GM18511 (cell line): ENCODE data around the gene TRIM33.
"Not testable (repeated sequence)": the region's sequence is repeated elsewhere in the genome, so short reads cannot be mapped to it uniquely, and the experiment has no call there.

Experiments used
- ATAC-seq: cut with Tn5 transposase; IDR thresholded peaks from one replicate; pipeline ENCODE4 v1.9.1; 2021; ENCODE audit warnings: mild to moderate bottlenecking, moderate library complexity; ENCODE audit not compliant: unreplicated experiment

Gene TRIM33

DNA sequence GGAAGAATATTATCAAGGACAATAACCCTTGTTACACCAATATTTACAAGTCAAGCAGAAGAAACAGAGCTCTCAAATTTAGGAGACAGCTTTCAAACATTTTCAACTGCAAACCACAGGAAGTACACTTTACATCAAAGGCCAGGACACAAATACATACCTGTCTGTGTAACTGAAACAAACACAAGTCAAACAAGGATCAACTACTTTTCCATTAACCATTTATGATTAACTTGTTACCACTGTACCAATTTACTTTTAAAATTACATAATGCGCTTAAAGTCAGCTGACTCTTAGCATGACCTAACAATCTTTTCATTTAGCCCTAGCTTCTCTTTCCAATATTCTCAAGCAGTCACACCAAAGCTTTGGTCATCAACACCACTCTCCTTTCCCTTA is 43.5 kb downstream of the TRIM33 start:
- ATAC-seq, result peak; percentile 77

DNA sequence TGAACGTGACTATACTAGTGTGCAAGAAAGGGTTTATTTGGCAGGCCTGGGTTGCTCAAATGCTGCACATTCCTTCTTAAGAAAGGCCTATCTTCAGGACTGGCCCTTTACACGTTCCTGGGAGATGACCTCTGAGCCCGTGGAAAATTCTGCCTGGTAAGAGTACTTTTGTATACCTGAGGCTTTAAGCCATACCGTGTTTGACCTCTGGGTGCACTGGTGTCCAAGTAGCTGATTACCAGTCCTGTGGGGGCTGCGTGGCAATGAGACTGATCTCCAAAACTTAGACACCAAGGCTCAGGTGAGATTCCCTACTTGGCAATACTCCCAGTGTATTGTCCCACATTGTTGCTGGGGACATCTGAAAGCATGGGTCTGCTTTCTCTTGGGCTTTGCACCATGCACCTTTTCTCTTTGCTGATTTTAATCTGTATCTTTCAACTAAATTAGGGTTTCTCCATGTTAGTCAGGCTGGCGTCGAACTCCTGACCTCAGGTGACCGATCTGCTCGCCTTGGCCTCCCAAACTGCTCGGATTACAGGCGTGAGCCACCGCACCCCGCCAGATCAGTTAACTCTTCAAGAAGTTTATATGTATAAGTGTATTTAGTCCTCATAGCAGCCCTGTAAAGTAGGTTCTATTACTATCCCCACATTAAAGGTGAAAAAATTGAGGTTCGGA is 44.5 kb downstream of the TRIM33 start:
- ATAC-seq, result no peak

DNA sequence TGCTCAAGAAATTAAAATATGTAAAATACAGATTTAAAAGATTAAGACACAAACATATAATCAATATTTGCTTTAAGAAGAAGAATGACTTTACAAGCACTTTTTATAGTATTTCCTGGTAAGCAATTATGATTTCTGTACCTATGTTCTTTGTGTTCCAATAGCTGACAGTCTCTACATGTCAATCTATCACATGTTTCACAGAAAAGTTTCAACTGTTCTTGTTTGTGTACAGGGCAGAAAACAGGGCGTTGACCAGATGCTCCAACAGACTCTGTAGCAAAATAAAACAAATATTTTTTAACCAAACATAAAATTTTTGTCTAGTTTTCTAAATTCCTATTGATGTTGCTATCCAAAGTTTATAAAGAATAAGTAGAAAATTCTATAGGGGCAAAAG is 48.0 kb downstream of the TRIM33 start:
- no peak for ATAC-seq

DNA sequence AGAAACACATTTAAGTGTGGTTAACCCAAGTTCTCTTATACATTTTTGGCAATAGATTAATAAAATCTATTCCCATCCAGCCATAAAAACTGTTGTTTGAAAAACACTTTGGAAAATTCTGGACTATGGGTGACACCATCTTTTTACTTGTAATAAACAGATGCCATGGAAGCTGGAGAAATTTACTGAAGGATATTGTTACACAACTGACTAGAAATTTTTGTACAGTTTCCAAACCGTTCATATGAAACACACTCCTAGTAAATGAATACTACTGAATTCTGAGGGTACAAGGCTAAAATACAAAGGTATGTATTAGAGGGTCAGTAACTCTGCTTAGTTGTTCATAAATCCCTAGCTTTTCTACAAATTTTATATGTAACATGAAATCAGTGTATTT is 48.7 kb downstream of the TRIM33 start:
- no peak for ATAC-seq

- ATAC-seq, result no peak
Observed at GRCh38 chr1:114458237-114458777, 52.7 kb downstream of the TRIM33 start.

DNA sequence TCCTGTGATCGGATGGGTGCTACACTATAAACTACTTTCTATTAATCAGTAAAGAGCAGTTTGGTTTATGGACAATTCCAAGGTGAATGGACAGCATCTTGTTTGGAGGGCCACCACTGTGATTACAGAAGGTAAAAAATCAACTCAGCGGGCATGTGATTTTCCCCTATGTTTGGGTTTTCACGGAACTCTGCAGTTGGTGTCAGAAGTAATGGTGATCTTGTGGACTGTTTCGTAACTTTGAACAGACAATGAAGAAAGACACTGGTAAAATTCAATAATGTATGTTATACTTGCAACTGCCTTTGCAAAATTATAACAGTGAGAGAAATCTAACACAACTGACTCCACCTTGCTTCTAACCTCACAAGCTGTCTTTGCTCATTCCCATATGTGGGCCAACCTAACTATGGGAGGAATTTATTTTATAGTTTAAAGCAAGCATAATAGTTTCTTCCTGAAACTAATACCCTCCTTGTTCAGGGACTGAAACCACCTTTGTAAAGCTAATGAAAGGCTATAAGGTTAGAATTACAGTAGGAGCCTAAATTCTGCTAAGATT is 53.2 kb downstream of the TRIM33 start:
- ATAC-seq, result no peak

DNA sequence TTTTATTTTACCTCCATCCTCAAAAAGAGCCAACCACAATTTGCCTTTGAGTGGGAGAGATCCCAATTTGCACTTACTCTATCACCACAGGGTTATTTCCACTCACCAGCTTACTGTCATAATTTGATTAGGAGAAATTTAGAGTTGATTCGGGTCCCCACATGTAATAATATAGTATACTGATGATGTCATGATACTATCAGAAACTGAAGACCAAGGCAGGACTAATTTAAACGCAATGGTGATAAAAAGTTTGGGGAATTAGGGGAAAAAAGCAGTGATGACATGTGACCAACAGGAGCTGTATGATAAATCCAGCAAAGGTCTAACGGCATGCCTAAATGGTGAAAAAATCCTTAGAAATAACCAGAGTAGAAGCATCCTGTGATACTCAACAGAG is 54.4 kb downstream of the TRIM33 start:
- no peak for ATAC-seq

GRCh38 chr1:114455102-114455785 is 55.8 kb downstream of the TRIM33 start:
- no peak for ATAC-seq

GRCh38 chr1:114454539-114454938 is 56.5 kb downstream of the TRIM33 start:
- ATAC-seq, result no peak

- no peak for ATAC-seq
Observed at GRCh38 chr1:114453361-114453784, 57.6 kb downstream of the TRIM33 start.

DNA sequence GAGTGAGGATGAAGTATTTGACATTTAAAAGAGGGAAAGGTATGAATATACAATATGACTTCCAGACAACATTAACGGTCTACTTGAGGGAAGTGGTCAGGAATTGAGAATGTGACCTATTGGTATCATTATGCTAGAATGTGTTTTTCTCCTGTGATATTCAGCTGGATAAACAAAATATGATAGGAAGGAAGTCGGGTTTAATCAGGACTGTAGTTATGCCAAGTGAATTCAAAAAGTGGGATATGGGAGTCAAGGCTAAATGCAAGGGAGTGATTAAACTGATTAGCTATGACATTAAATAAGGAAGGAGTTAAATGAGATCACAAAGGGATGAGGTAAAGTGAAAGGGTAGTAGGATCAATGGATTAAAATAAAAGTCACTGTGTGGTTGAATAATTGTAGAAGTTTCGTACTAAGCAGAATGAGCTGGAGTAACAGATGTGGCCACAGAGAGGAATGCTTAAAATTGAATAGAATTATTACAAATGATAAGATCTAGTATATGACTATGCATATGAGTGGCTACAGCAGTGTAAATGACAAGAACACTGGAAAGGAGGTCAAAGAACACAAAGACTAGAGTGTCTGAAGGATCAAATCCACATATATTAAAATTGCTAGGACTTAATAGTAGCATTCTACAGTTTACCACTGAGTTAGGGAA is 62.5 kb downstream of the TRIM33 start:
- no peak for ATAC-seq

DNA sequence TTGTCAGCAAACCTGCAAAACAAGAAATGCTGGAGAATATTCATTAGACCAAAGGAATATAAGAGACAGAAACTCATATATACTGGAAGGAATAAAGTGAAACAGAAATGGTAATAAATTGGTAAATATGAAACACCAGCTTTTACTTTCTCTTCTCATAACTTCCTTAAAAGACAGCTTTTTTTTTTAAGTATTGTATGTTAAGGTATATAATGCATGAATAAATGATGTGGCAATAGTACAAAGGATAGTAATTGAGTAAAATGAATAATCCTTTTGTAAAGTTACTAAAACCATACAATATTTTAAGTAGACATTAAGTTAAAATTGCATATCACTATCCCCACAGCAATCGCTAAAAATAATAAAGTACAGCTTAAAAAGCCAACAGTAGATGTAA is 64.8 kb downstream of the TRIM33 start:
- no peak for ATAC-seq

- ATAC-seq, result not testable (repeated sequence)
Observed at GRCh38 chr1:114443226-114443625, 67.8 kb downstream of the TRIM33 start.

DNA sequence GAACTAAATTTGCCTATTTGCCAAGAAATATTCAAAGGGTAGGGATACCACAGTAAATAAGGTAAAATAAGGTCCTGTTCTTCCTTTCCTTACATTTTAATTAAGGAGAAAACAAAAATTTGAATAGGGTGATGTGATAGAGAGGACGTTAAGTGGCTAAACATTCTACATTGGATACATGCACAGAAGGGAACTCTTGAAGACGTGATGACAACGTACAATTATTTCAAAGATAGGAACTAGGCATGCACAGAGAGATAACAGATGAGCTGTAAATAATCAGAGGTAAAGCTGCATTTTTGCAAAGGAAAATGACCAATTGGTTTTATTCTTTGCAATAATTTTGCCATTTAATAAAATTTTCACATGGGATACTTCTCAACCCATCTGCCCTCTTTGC is 69.7 kb downstream of the TRIM33 start:
- no peak for ATAC-seq

DNA sequence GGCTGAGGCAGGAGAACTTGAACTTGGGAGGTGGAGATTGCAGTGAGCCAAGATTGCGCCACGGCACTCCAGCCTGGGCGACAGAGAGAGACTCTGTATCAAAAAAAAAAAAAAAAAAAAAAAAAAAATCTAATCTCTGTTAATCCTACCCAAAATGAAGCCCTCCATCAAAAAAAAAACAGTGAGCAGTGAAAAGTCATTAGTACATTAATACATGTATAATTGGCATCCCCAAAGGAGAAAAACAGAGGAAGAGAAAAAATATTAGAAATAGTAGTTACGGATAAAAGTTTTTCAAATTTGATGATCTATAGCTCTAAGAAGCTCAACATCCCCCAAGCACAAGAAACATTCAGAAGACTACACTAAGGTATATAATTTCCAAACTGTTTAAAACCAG is 71.6 kb downstream of the TRIM33 start:
- ATAC-seq, result no peak

DNA sequence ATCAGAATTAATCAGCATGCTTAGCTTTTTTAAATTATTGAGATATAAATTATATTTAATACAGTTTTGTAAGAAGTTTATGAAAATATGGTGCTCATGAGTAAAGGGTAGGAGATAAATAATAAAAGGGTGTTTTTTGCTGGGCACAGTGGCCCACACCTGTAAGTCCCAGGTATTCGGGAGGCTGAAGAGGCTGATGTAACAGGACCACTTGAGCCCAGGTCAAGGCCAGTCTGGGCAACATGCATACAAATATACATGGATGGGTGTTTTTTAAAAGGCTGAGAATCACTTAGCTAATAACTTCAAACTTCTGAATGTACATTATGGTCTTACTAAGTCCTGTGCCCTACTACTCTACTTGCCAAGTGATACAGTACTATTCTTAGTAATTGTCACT is 73.2 kb downstream of the TRIM33 start:
- no peak for ATAC-seq

DNA sequence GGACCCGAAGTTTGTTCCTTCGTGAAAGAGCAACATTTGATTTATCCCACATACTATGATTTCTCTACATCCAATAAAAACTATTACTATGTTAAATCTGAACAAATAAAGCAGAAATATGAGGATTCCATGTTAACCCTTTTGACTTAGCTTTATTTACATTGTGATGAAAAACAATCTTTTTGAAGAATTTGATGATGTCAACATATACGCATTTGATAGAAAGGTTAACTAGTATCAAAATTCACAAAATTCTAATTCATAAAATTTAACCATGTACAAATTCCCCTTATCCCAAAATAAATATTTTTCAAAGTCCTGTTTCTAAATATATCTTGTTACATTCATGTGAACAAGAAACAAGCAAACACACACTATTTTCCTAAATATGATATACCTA is 74.2 kb downstream of the TRIM33 start:
- ATAC-seq, result no peak

GRCh38 chr1:114435088-114435715 is 75.8 kb downstream of the TRIM33 start:
- ATAC-seq, result no peak

DNA sequence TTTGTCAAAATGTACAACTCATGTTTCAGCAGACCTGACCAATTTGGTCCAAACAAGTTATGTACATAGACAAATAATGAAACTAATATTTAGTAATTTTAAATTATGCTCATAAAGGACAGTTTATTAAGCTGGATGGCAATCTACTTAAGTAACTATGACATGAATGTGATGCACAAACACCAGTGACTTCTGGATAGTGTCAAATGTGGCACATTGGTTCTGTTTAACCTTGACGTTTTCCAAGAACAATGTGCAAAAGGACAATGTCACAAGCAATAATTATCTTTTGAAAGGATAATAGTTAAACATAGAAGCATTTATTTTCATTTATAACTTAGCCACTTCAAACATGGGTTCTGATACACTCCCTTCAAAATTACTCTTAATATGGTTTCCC is 80.0 kb downstream of the TRIM33 start:
- ATAC-seq, result no peak

DNA sequence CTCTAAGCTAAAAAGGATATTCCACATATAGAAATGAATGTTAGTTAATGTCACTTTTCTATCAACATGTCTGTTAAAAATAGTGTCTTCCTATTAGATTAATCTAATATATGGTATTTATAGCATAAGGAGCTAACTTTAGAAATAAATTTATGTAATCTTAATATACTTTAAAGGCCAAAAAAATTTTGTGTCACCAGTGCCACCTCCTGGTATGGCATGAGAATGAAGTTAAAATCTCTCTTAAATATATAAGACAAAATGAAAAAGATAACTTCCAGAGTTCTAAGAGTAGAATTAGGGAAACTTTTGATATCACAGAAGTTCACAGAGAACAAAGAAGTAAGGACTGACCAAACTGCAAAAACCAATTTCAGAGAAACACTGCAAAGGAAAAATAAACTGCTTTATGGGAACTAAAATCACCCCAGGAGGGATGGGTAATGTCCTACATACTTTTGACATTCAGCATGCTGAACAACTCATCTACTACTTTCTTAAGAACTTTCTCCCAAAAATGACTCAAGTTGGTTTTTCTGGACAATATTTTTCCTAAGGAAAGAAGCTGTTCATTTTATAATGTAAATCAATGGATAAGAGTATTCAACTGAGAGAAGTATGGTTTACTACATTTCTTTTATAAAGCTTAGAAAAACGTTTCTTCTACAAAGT is 82.8 kb downstream of the TRIM33 start:
- no peak for ATAC-seq

DNA sequence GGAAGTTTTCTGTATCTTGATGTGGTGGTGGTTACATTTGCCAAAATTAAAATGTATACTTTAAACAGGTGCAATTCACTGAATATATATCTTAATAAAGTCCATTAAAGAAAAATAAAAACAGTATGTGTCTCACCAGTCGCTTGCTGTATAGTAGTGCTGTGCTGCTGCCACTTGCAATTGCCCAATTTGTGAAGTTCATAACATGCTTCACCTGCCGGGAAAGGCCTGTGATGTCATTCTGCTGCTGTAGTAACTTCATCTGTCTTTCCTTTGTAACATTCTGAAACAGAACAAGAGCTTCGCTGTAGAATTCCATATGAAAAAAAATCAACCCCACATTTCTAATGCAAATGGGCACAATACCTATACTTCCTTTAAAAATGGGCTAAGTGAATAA is 83.4 kb downstream of the TRIM33 start:
- ATAC-seq, result no peak
